GM10266 (cell line): ENCODE results near the gene CORO2A.

Experiments
- DNase-seq: peaks from one replicate; pipeline ENCODE4 v3.0.0; 2012; ENCODE audit errors: extremely low spot score
- CTCF ChIP-seq: IDR thresholded peaks from 2 replicates; pipeline ENCODE4 v1.5.1; 2012; ENCODE audit warnings: mild to moderate bottlenecking, low read depth; ENCODE audit not compliant: control insufficient read depth, insufficient read depth; ENCODE audit errors: missing control alignments

The CORO2A gene

GRCh38 chr9:98075332-98075805 lies 117.1 kb downstream of the CORO2A start:
- no peak for DNase-seq

DNA sequence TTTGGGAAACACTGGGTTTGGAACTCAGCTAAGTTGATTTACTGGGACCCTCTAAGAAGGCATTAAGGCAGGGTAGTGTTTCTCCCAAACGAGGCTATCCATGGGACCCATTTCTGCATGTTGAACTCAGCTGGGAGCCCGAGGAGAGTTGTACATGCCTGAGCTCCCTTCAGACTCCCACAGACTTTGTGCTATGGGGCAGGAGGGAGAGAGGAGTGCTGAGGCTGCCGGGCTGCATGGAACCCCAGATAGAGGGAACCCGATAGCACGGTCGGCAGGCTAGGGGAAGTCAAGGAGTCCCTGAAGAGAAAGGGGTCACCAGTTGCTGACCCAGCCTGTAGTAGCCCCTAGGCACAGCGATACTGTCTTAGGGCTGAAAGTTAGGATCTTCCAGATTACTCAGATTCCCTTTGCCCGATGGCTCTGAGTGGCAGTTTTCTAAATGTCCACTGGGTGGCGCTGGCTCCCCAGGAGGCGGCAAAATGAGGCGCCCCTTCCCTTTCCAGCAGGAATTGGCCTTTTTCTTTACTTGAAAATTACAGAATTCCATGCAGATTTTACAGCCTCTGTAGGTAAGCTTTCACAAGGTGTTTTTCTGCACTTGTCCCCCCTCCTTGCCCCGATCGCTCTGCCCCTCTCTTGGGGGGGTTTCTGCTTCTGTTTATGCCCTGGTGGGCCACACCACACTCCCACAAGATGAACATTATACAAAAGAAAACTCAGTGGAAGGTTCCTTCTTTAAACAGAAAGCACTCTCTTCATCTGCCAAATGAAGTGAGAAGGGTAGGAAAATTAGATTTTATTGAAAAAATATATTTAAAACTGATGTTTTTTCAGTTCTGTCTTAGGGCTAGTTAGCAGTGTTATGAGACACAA lies 118.1 kb downstream of the CORO2A start:
- TF ChIP-seq CTCF: peak; percentile 87
- DNase-seq: peak; percentile 69

More at GRCh38 chr9:98075332-98075805, 117.1 kb downstream of the CORO2A start:
- TF ChIP-seq CTCF: no peak

GRCh38 chr9:98071737-98072136 lies 120.7 kb downstream of the CORO2A start:
- TF ChIP-seq CTCF: no peak

More at GRCh38 chr9:98071737-98072136, 120.7 kb downstream of the CORO2A start:
- DNase-seq: no peak
